ENCODE measurements around the gene ATP2C2.

- TF ChIP-seq CTCF (IDR thresholded peaks at IDR 0.05) (no peak), TCF7L2 (IDR thresholded peaks at IDR 0.05; ENCODE audit: low read depth, low read length) (no peak), SIN3A (IDR thresholded peaks at IDR 0.05; ENCODE audit: borderline replicate concordance, insufficient read depth, low read depth, low read length) (no peak)
Observed at GRCh38 chr16:84355149-84355548, 13.2 kb upstream of the ATP2C2 start.

Measured in Panc1 (cell line).